Globus pallidus (tissue), 1 donor: ENCODE measurements around the gene UTP15.
A peak's percentile ranks its signal among the peaks of the same experiment; 100 is the strongest.

ENCODE experiments used
- DNase-seq: peaks from one replicate; pipeline ENCODE4 v3.0.0-alpha.2; 2015; ENCODE audit warnings: low spot score

UTP15 gene

GRCh38 chr5:73623901-73624404 lies 58.4 kb downstream of the UTP15 start:
- no peak for DNase-seq

GRCh38 chr5:73624888-73625287 lies 59.3 kb downstream of the UTP15 start:
- DNase-seq, result no peak

GRCh38 chr5:73625372-73625943 lies 59.9 kb downstream of the UTP15 start:
- peak; percentile 6 for DNase-seq

GRCh38 chr5:73625944-73626811 lies 60.6 kb downstream of the UTP15 start, which contains the start of gene ARHGEF28:
Gene ARHGEF28, plus strand, starts transcription at chr5:73626196. Its CDS starts 58,656 bp downstream, at chr5:73684852.
- DNase-seq, result peak; percentile 52

GRCh38 chr5:73626814-73627313 lies 61.3 kb downstream of the UTP15 start:
- no peak for DNase-seq

- DNase-seq, result no peak
Observed at GRCh38 chr5:73629456-73629855, 63.9 kb downstream of the UTP15 start.

GRCh38 chr5:73630765-73631164 lies 65.2 kb downstream of the UTP15 start:
- no peak for DNase-seq

GRCh38 chr5:73631500-73631899 lies 66.0 kb downstream of the UTP15 start:
- DNase-seq, result no peak
